Neural progenitor cell (in vitro differentiated cells): ENCODE measurements around the gene MZT2B. TPM values are rescaled to one million over a fixed set of nuclear protein-coding genes. Genes with fewer than 3 reads are reported as not detected.
"Not testable (repeated sequence)": the region's sequence is repeated elsewhere in the genome, so short reads cannot be mapped to it uniquely, and the experiment has no call there.

Experiments used
- DNase-seq: peaks from one replicate; pipeline ENCODE4 v3.0.0-alpha.2; 2016; ENCODE audit warnings: low spot score
- H2AFZ ChIP-seq: fragments of 200-600 bp; sonication (generic); replicated peaks from 2 replicates; pipeline ENCODE4 v1.6.1; 2016; ENCODE audit warnings: antibody characterized with exemption
- H3F3A ChIP-seq: fragments of 200-600 bp; sonication (generic); 2 replicates; pipeline ENCODE4 v1.6.1; 2016; ENCODE audit warnings: antibody characterized with exemption, low read depth
- H3K27ac ChIP-seq: fragments of 200-600 bp; sonication (generic); 2 replicates; pipeline ENCODE4 v1.5.1; 2016; ENCODE audit warnings: mild to moderate bottlenecking
- H3K27me3 ChIP-seq: fragments of 200-600 bp; sonication (generic); 2 replicates; pipeline ENCODE4 v1.6.1; 2016; ENCODE audit warnings: mild to moderate bottlenecking, moderate library complexity
- H3K36me3 ChIP-seq: fragments of 200-600 bp; sonication (generic); 2 replicates; pipeline ENCODE4 v1.5.1; 2016
- H3K4me1 ChIP-seq: fragments of 200-600 bp; sonication (generic); 2 replicates; pipeline ENCODE4 v1.6.1; 2016; ENCODE audit warnings: mixed run types
- H3K4me2 ChIP-seq: fragments of 200-600 bp; sonication (generic); 2 replicates; pipeline ENCODE4 v1.6.1; 2016
- H3K4me3 ChIP-seq: fragments of 200-600 bp; sonication (generic); 2 replicates; pipeline ENCODE4 v1.5.1; 2016
- H3K79me2 ChIP-seq: fragments of 200-600 bp; sonication (generic); 2 replicates; pipeline ENCODE4 v1.6.1; 2016; ENCODE audit warnings: low read depth
- H3K9ac ChIP-seq: fragments of 200-600 bp; sonication (generic); 2 replicates; pipeline ENCODE4 v1.6.1; 2016
- H3K9me3 ChIP-seq: fragments of 200-600 bp; sonication (generic); 2 replicates; pipeline ENCODE4 v1.5.1; 2016; ENCODE audit warnings: low read depth
- H4K20me1 ChIP-seq: fragments of 200-600 bp; sonication (generic); 2 replicates; pipeline ENCODE4 v1.6.1; 2016; ENCODE audit warnings: low read depth
- H3K27ac Mint-ChIP-seq: 3 replicates; pipeline ENCODE4 v1.8.0; 2021; ENCODE audit warnings: mixed read lengths
- H3K27me3 Mint-ChIP-seq: 2 replicates; pipeline ENCODE4 v1.8.0; 2022; ENCODE audit warnings: low read depth, mild to moderate bottlenecking, inconsistent platforms, moderate library complexity, mixed read lengths; ENCODE audit not compliant: insufficient read depth
- H3K36me3 Mint-ChIP-seq: 3 replicates; pipeline ENCODE4 v1.8.0; 2021; ENCODE audit warnings: mixed read lengths
- H3K4me1 Mint-ChIP-seq: 3 replicates; pipeline ENCODE4 v1.8.0; 2021; ENCODE audit warnings: mixed read lengths
- H3K4me3 Mint-ChIP-seq: 3 replicates; pipeline ENCODE4 v1.8.0; 2021; ENCODE audit warnings: mild to moderate bottlenecking, moderate library complexity, mixed read lengths
- H3K9me3 Mint-ChIP-seq: 3 replicates; pipeline ENCODE4 v1.8.0; 2020; ENCODE audit warnings: mixed read lengths
- CTCF ChIP-seq: fragments of 200-600 bp; sonication (generic); IDR thresholded peaks from 2 replicates; pipeline ENCODE4 v1.5.1; 2017; ENCODE audit warnings: antibody characterized with exemption, mild to moderate bottlenecking
- EZH2 ChIP-seq: fragments of 200-600 bp; sonication (generic); IDR thresholded peaks from 2 replicates; pipeline ENCODE4 v1.6.1; 2017; ENCODE audit warnings: antibody characterized with exemption, mild to moderate bottlenecking, moderate library complexity
- EZH2phosphoT487 ChIP-seq: fragments of 200-600 bp; sonication (generic); IDR thresholded peaks from 2 replicates; pipeline ENCODE4 v1.6.1; 2017; ENCODE audit warnings: antibody characterized with exemption
- total RNA-seq: library from RNA; depleted of rRNA; stranded (reverse); fragments of >200 nt; gene quantifications from 2 replicates; pipeline ENCODE4 v1.2.3, GENCODE V29; 2015; ENCODE audit warnings: low replicate concordance

MZT2B gene
- total RNA-seq, 1 donor from 2014 or later = 21.4 TPM

GRCh38 chr2:130190237-130190636, 8.2 kb downstream of the MZT2B start:
- Histone ChIP-seq H3F3A (no peaks in the 10 kb centered on the region), H3K9ac (no peak overlapping the region), H3K27ac (no peak overlapping the region), H3K4me1 (no peaks in the 10 kb centered on the region), H3K4me2 (no peak overlapping the region), H3K36me3 (no peaks in the 10 kb centered on the region), H3K9me3 (no peaks in the 10 kb centered on the region), H3K27me3 (no peaks in the 10 kb centered on the region), H2AFZ (no peak overlapping the region), H3K79me2 (no peaks in the 10 kb centered on the region), H4K20me1 (no peaks in the 10 kb centered on the region), H3K4me3 (no peak overlapping the region)
- no peak overlapping the region for H3K27ac Mint-ChIP-seq
- peaks cover 9% of the 10 kb centered on the region for H3K36me3 Mint-ChIP-seq
- no peak overlapping the region for H3K4me3 Mint-ChIP-seq
- no peak for DNase-seq
- no peaks in the 10 kb centered on the region for H3K9me3 Mint-ChIP-seq
- TF ChIP-seq EZH2phosphoT487 (no peak), CTCF (no peak), EZH2 (no peak)
- H3K27me3 Mint-ChIP-seq = peaks cover 4% of the 10 kb centered on the region
- H3K4me1 Mint-ChIP-seq = peaks cover under 1% of the 10 kb centered on the region

GRCh38 chr2:130191319-130191718, 9.3 kb downstream of the MZT2B start:
- H3K9me3 Mint-ChIP-seq = not testable (repeated sequence)

GRCh38 chr2:130192451-130192850, 10.4 kb downstream of the MZT2B start:
- not testable (repeated sequence) for H3K9me3 Mint-ChIP-seq, H3K27me3 Mint-ChIP-seq, DNase-seq, H3K9me3 ChIP-seq, H3K4me1 Mint-ChIP-seq, H3K27ac Mint-ChIP-seq, H2AFZ ChIP-seq, H3K4me2 ChIP-seq, H3K36me3 ChIP-seq, H3K4me3 ChIP-seq, H4K20me1 ChIP-seq, H3K27me3 ChIP-seq, H3K4me1 ChIP-seq, H3K4me3 Mint-ChIP-seq, H3K36me3 Mint-ChIP-seq, H3K9ac ChIP-seq, H3K79me2 ChIP-seq, H3F3A ChIP-seq, H3K27ac ChIP-seq

More at GRCh38 chr2:130191319-130191718, 9.3 kb downstream of the MZT2B start:
- not testable (repeated sequence) for H3K36me3 ChIP-seq, DNase-seq, H4K20me1 ChIP-seq, H2AFZ ChIP-seq, H3F3A ChIP-seq, H3K36me3 Mint-ChIP-seq, H3K27me3 ChIP-seq, H3K79me2 ChIP-seq, H3K9ac ChIP-seq, H3K27ac ChIP-seq, H3K27me3 Mint-ChIP-seq, H3K4me1 ChIP-seq, H3K4me3 ChIP-seq, H3K27ac Mint-ChIP-seq, H3K4me1 Mint-ChIP-seq, H3K9me3 ChIP-seq, H3K4me3 Mint-ChIP-seq, H3K4me2 ChIP-seq

GRCh38 chr2:130193824-130194223, 11.8 kb downstream of the MZT2B start:
- H3K9me3 ChIP-seq, H3K36me3 Mint-ChIP-seq, H3K9me3 Mint-ChIP-seq, H3K27ac ChIP-seq, H3K27me3 Mint-ChIP-seq, H3K4me1 ChIP-seq, H2AFZ ChIP-seq, H3K36me3 ChIP-seq, H4K20me1 ChIP-seq, H3K27ac Mint-ChIP-seq, H3F3A ChIP-seq, H3K4me3 Mint-ChIP-seq, H3K4me2 ChIP-seq, H3K79me2 ChIP-seq, H3K27me3 ChIP-seq, H3K9ac ChIP-seq, H3K4me3 ChIP-seq, H3K4me1 Mint-ChIP-seq, DNase-seq: not testable (repeated sequence)

- H3K9me3 Mint-ChIP-seq, H3K79me2 ChIP-seq, H3K9ac ChIP-seq, H3K4me3 Mint-ChIP-seq, H2AFZ ChIP-seq, H3K9me3 ChIP-seq, H3K27ac Mint-ChIP-seq, DNase-seq, H4K20me1 ChIP-seq, H3K4me2 ChIP-seq, H3K4me1 Mint-ChIP-seq, H3F3A ChIP-seq, H3K36me3 ChIP-seq, H3K27ac ChIP-seq, H3K36me3 Mint-ChIP-seq, H3K4me1 ChIP-seq, H3K27me3 Mint-ChIP-seq, H3K4me3 ChIP-seq, H3K27me3 ChIP-seq: not testable (repeated sequence)
These were observed 13.1 kb downstream of the MZT2B start for GRCh38 chr2:130195089-130195635.

- not testable (repeated sequence) for H3K27me3 Mint-ChIP-seq
These were observed 14.0 kb downstream of the MZT2B start for GRCh38 chr2:130196052-130196451.

More at GRCh38 chr2:130196052-130196451, 14.0 kb downstream of the MZT2B start:
- H3K27ac ChIP-seq, H3K27ac Mint-ChIP-seq, H2AFZ ChIP-seq, H3K4me1 ChIP-seq, H3K36me3 ChIP-seq, H3K9me3 Mint-ChIP-seq, H3K79me2 ChIP-seq, H3F3A ChIP-seq, H3K36me3 Mint-ChIP-seq, H3K4me3 Mint-ChIP-seq, H3K4me1 Mint-ChIP-seq, DNase-seq, H3K4me2 ChIP-seq, H3K27me3 ChIP-seq, H4K20me1 ChIP-seq, H3K4me3 ChIP-seq, H3K9me3 ChIP-seq, H3K9ac ChIP-seq: not testable (repeated sequence)
